HepG2 (cell line): ENCODE results near the gene NKAIN4. TPM values are rescaled to one million over a fixed set of nuclear protein-coding genes. Genes with fewer than 3 reads are reported as not detected.
A peak's percentile ranks its signal among the peaks of the same experiment; 100 is the strongest.

Experiments used
- EP300 ChIP-seq, 3 experiments: sonication (generic) in 1 of 3; formaldehyde crosslinking in 1 of 3; IDR thresholded peaks; 2 replicates each; pipeline versions ENCODE4 v1.5.1 to v1.6.1; 2011 to 2020; ENCODE audit warnings: low read depth in 2 of 3, low read length in 2 of 3, borderline replicate concordance in 1 of 3, improper control_type of control experiment in 1 of 3, mild to moderate bottlenecking in 1 of 3, missing genetic modification reagents in 1 of 3, moderate library complexity in 1 of 3
- LBX2 ChIP-seq: sonication (generic); formaldehyde crosslinking; IDR thresholded peaks from 2 replicates; pipeline ENCODE4 v1.5.0; 2020; ENCODE audit warnings: missing genetic modification reagents, mild to moderate bottlenecking, borderline replicate concordance
- MNT ChIP-seq: fragments of 450-650 bp; IDR thresholded peaks from 2 replicates; pipeline ENCODE4 v1.6.1; 2016
- NR0B2 ChIP-seq: sonication (generic); formaldehyde crosslinking; IDR thresholded peaks from 2 replicates; pipeline ENCODE4 v1.4.0; 2020; ENCODE audit warnings: mild to moderate bottlenecking, missing genetic modification reagents
- NR2F2 ChIP-seq: IDR thresholded peaks from 2 replicates; pipeline ENCODE4 v1.6.1; 2012; ENCODE audit warnings: low read depth, inconsistent platforms, borderline replicate concordance
- PRPF4 ChIP-seq: fragments of 200-400 bp; formaldehyde crosslinking; IDR thresholded peaks from 2 replicates; pipeline ENCODE4 v1.6.1; 2016; ENCODE audit warnings: low read length, low read depth; ENCODE audit not compliant: poor library complexity, severe bottlenecking
- RAD51 ChIP-seq: fragments of 450-650 bp; IDR thresholded peaks from 2 replicates; pipeline ENCODE4 v1.6.1; 2016; ENCODE audit warnings: borderline replicate concordance
- TARDBP ChIP-seq: sonication (generic); formaldehyde crosslinking; IDR thresholded peaks from 2 replicates; pipeline ENCODE4 v1.8.0; 2022; ENCODE audit warnings: mild to moderate bottlenecking, missing genetic modification reagents
- ZBTB14 ChIP-seq: sonication (generic); formaldehyde crosslinking; IDR thresholded peaks from 2 replicates; pipeline ENCODE4 v1.4.0; 2020; ENCODE audit warnings: missing genetic modification reagents
- ZBTB34 ChIP-seq: sonication (generic); formaldehyde crosslinking; IDR thresholded peaks from 2 replicates; pipeline ENCODE4 v1.8.0; 2022; ENCODE audit warnings: mild to moderate bottlenecking, missing genetic modification reagents
- ZBTB7A ChIP-seq: sonication (generic); formaldehyde crosslinking; IDR thresholded peaks from 2 replicates; pipeline ENCODE4 v1.8.0; 2022; ENCODE audit warnings: mild to moderate bottlenecking, missing genetic modification reagents
- ZNF510 ChIP-seq: sonication (generic); formaldehyde crosslinking; IDR thresholded peaks from 2 replicates; pipeline ENCODE4 v1.4.0; 2020; ENCODE audit warnings: low read depth, mild to moderate bottlenecking, missing genetic modification reagents
- ZNF546 ChIP-seq: sonication (generic); formaldehyde crosslinking; conservative IDR thresholded peaks from 2 replicates; pipeline ENCODE4 v1.8.1; 2023; ENCODE audit warnings: mild to moderate bottlenecking, missing genetic modification reagents
- ZSCAN29 ChIP-seq: sonication (generic); formaldehyde crosslinking; conservative IDR thresholded peaks from 2 replicates; pipeline ENCODE4 v1.4.0; 2020; ENCODE audit warnings: mild to moderate bottlenecking, missing genetic modification reagents
- polyA plus RNA-seq, 8 experiments: library from polyadenylated mRNA; depleted of rRNA in 3 of 8; stranded (reverse) in 7 of 8; unstranded in 1 of 8; fragments of >200 nt; fragmentation: Illumina TruSeq in 4 of 8; extraction: Trizol in 4 of 8; gene quantifications; 2 replicates each; pipeline versions ENCODE4 v1.2.1 to v1.2.3, GENCODE V29; 2011 to 2016; ENCODE audit warnings: low read depth in 4 of 8, missing spikeins in 1 of 8, mixed read lengths in 1 of 8; ENCODE audit not compliant: insufficient read depth in 1 of 8
- total RNA-seq, 5 experiments: library from RNA; depleted of rRNA; stranded (reverse); fragments of >200 nt; fragmentation: Illumina TruSeq; extraction: Trizol; gene quantifications; 2 replicates each; pipeline ENCODE4 v1.2.3, GENCODE V29; 2016; ENCODE audit warnings: low read depth in 1 of 5

Gene NKAIN4
- total and polyA plus RNA-seq, 2 of the 13 experiments (the other 11 are each of a cell fraction or from before 2014, with no cell fraction given) = not detected

- TF ChIP-seq ZBTB14 (CRISPR knock-in tag) = peak; percentile 87
- TF ChIP-seq ZSCAN29 (CRISPR knock-in tag) = peak; percentile 88
- TF ChIP-seq MNT = peak; percentile 73
- peak; percentile 90 for TF ChIP-seq RAD51
- no peak for TF ChIP-seq PRPF4
- peak; percentile 98 for TF ChIP-seq NR0B2 (CRISPR knock-in tag)
- TF ChIP-seq ZNF546 = peak; percentile 54; the same call in 1 of the 2 replicates
- TF ChIP-seq TARDBP (CRISPR knock-in tag) = peak; percentile 88
- TF ChIP-seq LBX2 = peak; percentile 96
- TF ChIP-seq NR2F2 = peak; percentile 54; the same call in 1 of the 2 replicates
- TF ChIP-seq EP300 (IDR thresholded peaks at IDR 0.05; ENCODE audit: low read depth in 2 of 2, low read length in 2 of 2) = peak in 1 of 2 experiments; percentile 57
- peak; percentile 75 for TF ChIP-seq EP300 (CRISPR knock-in tag; IDR thresholded peaks at IDR 0.05; ENCODE audit: borderline replicate concordance)
- peak; percentile 95; the same call in 1 of the 2 replicates for TF ChIP-seq ZNF510
- TF ChIP-seq ZBTB34 (CRISPR knock-in tag) = peak; percentile 73
- TF ChIP-seq ZBTB7A (CRISPR knock-in tag) = peak; percentile 87
Observed at GRCh38 chr20:63216041-63216848, 38.0 kb downstream of the NKAIN4 start, which contains the start of gene YTHDF1 (continued).
